Measurements from ENCODE around the gene ALOX5.

Gene ALOX5

DNA sequence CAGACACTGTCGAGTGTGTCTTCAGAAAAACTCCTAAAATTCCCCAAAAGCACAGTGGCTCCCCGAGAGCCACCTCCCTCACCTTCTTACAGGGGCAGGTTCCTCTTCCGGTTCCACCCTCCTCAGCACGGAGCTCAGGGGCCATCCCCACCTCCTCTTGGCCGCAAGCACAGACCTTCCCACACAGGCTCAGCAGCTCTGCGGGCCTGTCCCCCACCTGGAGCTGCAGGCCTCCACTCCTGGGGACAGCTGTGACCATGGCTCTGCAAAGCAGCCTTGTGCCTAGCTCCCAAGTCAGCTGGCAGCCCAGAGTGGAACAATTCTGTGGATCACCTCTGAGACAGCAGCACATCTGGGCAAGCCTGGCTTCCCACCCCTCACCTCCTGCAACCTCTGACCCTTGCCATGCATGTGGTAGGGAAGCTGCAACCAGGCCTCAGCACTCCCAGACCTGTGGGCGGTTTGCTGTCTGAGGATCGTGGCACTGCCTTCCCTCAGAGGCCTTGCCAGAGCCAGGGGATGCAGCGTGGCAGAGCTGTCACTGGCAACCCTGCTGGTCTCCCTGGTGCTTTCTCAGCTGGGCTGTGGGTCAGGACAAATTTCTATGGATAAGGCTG lies 79.7 kb downstream of the ALOX5 start:
- no peak overlapping the region for H2AFZ ChIP-seq (ENCODE audit: low read length)
- peaks cover 11% of the 10 kb centered on the region; the same call in 1 of the 2 replicates for H3K36me3 ChIP-seq (ENCODE audit: insufficient read depth, low read length)
- no peaks in the 10 kb centered on the region for H3K79me2 ChIP-seq (ENCODE audit: insufficient read depth, low read length)
- no peak for TF ChIP-seq EZH2phosphoT487 (IDR thresholded peaks at IDR 0.05; ENCODE audit: borderline replicate concordance)
- H3K27me3 ChIP-seq (ENCODE audit: insufficient read depth, low read length, poor library complexity, severe bottlenecking) = no peaks in the 10 kb centered on the region
- no peaks in the 10 kb centered on the region for H3K4me1 ChIP-seq (ENCODE audit: insufficient read depth, low read length, poor library complexity, severe bottlenecking)
- H3K9me2 ChIP-seq (replicated peaks; ENCODE audit: low read depth, low read length) = no peaks in the 10 kb centered on the region
- no peak overlapping the region for H3K4me3 ChIP-seq (ENCODE audit: low read length, poor library complexity, severe bottlenecking)
- H3F3A ChIP-seq (ENCODE audit: low read depth) = no peaks in the 10 kb centered on the region
- H3K4me2 ChIP-seq (ENCODE audit: low read depth, low read length, poor library complexity, severe bottlenecking) = no peak overlapping the region
- H3K9me3 ChIP-seq (ENCODE audit: insufficient read depth, low read depth, low read length) = no peaks in the 10 kb centered on the region
- H3K9ac ChIP-seq (ENCODE audit: low read depth, low read length, poor library complexity, severe bottlenecking) = no peak overlapping the region
- H4K20me1 ChIP-seq (ENCODE audit: insufficient read depth, low read length, poor library complexity, severe bottlenecking) = no peaks in the 10 kb centered on the region

GRCh38 chr10:45454262-45454661 lies 80.2 kb downstream of the ALOX5 start:
- Histone ChIP-seq H3K27me3 (ENCODE audit: insufficient read depth, low read length, poor library complexity, severe bottlenecking) (no peaks in the 10 kb centered on the region), H2AFZ (ENCODE audit: low read length) (no peak overlapping the region), H3K36me3 (ENCODE audit: insufficient read depth, low read length) (peaks cover 14% of the 10 kb centered on the region; the same call in 1 of the 2 replicates), H3K79me2 (ENCODE audit: insufficient read depth, low read length) (no peaks in the 10 kb centered on the region), H3K9me2 (replicated peaks; ENCODE audit: low read depth, low read length) (no peaks in the 10 kb centered on the region), H3K9me3 (ENCODE audit: insufficient read depth, low read depth, low read length) (no peaks in the 10 kb centered on the region), H3F3A (ENCODE audit: low read depth) (no peaks in the 10 kb centered on the region), H3K9ac (ENCODE audit: low read depth, low read length, poor library complexity, severe bottlenecking) (no peak overlapping the region), H3K4me1 (ENCODE audit: insufficient read depth, low read length, poor library complexity, severe bottlenecking) (no peaks in the 10 kb centered on the region), H4K20me1 (ENCODE audit: insufficient read depth, low read length, poor library complexity, severe bottlenecking) (no peaks in the 10 kb centered on the region), H3K4me2 (ENCODE audit: low read depth, low read length, poor library complexity, severe bottlenecking) (no peak overlapping the region), H3K4me3 (ENCODE audit: low read length, poor library complexity, severe bottlenecking) (no peak overlapping the region)
- TF ChIP-seq EZH2phosphoT487 (IDR thresholded peaks at IDR 0.05; ENCODE audit: borderline replicate concordance) = no peak
- TF ChIP-seq, protein P1, sequence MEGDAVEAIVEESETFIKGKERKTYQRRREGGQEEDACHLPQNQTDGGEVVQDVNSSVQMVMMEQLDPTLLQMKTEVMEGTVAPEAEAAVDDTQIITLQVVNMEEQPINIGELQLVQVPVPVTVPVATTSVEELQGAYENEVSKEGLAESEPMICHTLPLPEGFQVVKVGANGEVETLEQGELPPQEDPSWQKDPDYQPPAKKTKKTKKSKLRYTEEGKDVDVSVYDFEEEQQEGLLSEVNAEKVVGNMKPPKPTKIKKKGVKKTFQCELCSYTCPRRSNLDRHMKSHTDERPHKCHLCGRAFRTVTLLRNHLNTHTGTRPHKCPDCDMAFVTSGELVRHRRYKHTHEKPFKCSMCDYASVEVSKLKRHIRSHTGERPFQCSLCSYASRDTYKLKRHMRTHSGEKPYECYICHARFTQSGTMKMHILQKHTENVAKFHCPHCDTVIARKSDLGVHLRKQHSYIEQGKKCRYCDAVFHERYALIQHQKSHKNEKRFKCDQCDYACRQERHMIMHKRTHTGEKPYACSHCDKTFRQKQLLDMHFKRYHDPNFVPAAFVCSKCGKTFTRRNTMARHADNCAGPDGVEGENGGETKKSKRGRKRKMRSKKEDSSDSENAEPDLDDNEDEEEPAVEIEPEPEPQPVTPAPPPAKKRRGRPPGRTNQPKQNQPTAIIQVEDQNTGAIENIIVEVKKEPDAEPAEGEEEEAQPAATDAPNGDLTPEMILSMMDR (conservative IDR thresholded peaks at IDR 0.05; ENCODE audit: low read length) = no peak

GRCh38 chr10:45454859-45455258 lies 80.8 kb downstream of the ALOX5 start:
- Histone ChIP-seq H3F3A (ENCODE audit: low read depth) (no peaks in the 10 kb centered on the region), H3K4me3 (ENCODE audit: low read length, poor library complexity, severe bottlenecking) (no peak overlapping the region), H3K4me2 (ENCODE audit: low read depth, low read length, poor library complexity, severe bottlenecking) (no peak overlapping the region), H3K9me2 (replicated peaks; ENCODE audit: low read depth, low read length) (no peaks in the 10 kb centered on the region), H3K9ac (ENCODE audit: low read depth, low read length, poor library complexity, severe bottlenecking) (no peak overlapping the region), H3K27me3 (ENCODE audit: insufficient read depth, low read length, poor library complexity, severe bottlenecking) (no peaks in the 10 kb centered on the region), H4K20me1 (ENCODE audit: insufficient read depth, low read length, poor library complexity, severe bottlenecking) (no peaks in the 10 kb centered on the region), H3K79me2 (ENCODE audit: insufficient read depth, low read length) (no peaks in the 10 kb centered on the region), H2AFZ (ENCODE audit: low read length) (no peak overlapping the region), H3K4me1 (ENCODE audit: insufficient read depth, low read length, poor library complexity, severe bottlenecking) (no peaks in the 10 kb centered on the region), H3K9me3 (ENCODE audit: insufficient read depth, low read depth, low read length) (no peaks in the 10 kb centered on the region), H3K36me3 (ENCODE audit: insufficient read depth, low read length) (peaks cover 14% of the 10 kb centered on the region; the same call in 1 of the 2 replicates)
- no peak for TF ChIP-seq EZH2phosphoT487 (IDR thresholded peaks at IDR 0.05; ENCODE audit: borderline replicate concordance)
- TF ChIP-seq, protein P1 (conservative IDR thresholded peaks at IDR 0.05; ENCODE audit: low read length) = no peak

DNA sequence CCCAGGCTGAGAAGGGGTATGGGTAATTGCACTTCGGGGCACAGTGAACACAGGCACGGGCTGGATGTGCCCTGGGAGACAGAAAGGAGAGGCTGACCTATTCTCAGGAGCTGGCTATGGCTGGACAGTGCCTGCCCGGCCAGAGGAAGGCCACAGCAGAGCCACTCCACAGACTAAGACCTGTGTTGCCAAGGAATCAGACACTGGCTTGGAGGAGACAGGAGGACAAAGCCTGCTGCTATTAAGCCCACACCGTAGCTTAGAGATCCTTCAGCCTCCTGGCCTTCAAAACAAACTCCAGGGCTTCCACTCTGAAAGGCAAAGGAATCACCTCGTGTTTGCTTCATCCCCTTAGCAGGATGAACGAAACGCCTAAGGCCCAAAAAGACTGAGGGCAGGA lies 82.2 kb downstream of the ALOX5 start:
- no peaks in the 10 kb centered on the region for H3F3A ChIP-seq (ENCODE audit: low read depth)
- H3K9ac ChIP-seq (ENCODE audit: low read depth, low read length, poor library complexity, severe bottlenecking) = no peak overlapping the region
- no peak overlapping the region for H3K4me2 ChIP-seq (ENCODE audit: low read depth, low read length, poor library complexity, severe bottlenecking)
- no peak overlapping the region for H3K4me3 ChIP-seq (ENCODE audit: low read length, poor library complexity, severe bottlenecking)
- H3K9me2 ChIP-seq (replicated peaks; ENCODE audit: low read depth, low read length) = no peaks in the 10 kb centered on the region
- no peaks in the 10 kb centered on the region for H3K9me3 ChIP-seq (ENCODE audit: insufficient read depth, low read depth, low read length)
- TF ChIP-seq, protein P1 (conservative IDR thresholded peaks at IDR 0.05; ENCODE audit: low read length) = no peak
- TF ChIP-seq EZH2phosphoT487 (IDR thresholded peaks at IDR 0.05; ENCODE audit: borderline replicate concordance) = no peak
- no peaks in the 10 kb centered on the region for H4K20me1 ChIP-seq (ENCODE audit: insufficient read depth, low read length, poor library complexity, severe bottlenecking)
- peaks cover 14% of the 10 kb centered on the region; the same call in 1 of the 2 replicates for H3K36me3 ChIP-seq (ENCODE audit: insufficient read depth, low read length)
- no peaks in the 10 kb centered on the region for H3K27me3 ChIP-seq (ENCODE audit: insufficient read depth, low read length, poor library complexity, severe bottlenecking)
- no peaks in the 10 kb centered on the region for H3K79me2 ChIP-seq (ENCODE audit: insufficient read depth, low read length)
- no peak overlapping the region for H2AFZ ChIP-seq (ENCODE audit: low read length)
- no peaks in the 10 kb centered on the region for H3K4me1 ChIP-seq (ENCODE audit: insufficient read depth, low read length, poor library complexity, severe bottlenecking)
